Ramos (cell line): Measurements from ENCODE around the gene MAMDC4.
"Not testable (repeated sequence)": the region's sequence is repeated elsewhere in the genome, so short reads cannot be mapped to it uniquely, and the experiment has no call there.

Experiments used
- in situ Hi-C: fragments of 300-500 bp; cut with MboI; formaldehyde crosslinking; loops from one replicate; pipeline ENCODE4 v1.14.3; 2022; ENCODE audit warnings: low sequenced_read_pairs; ENCODE audit not compliant: unreplicated experiment

The MAMDC4 gene

DNA sequence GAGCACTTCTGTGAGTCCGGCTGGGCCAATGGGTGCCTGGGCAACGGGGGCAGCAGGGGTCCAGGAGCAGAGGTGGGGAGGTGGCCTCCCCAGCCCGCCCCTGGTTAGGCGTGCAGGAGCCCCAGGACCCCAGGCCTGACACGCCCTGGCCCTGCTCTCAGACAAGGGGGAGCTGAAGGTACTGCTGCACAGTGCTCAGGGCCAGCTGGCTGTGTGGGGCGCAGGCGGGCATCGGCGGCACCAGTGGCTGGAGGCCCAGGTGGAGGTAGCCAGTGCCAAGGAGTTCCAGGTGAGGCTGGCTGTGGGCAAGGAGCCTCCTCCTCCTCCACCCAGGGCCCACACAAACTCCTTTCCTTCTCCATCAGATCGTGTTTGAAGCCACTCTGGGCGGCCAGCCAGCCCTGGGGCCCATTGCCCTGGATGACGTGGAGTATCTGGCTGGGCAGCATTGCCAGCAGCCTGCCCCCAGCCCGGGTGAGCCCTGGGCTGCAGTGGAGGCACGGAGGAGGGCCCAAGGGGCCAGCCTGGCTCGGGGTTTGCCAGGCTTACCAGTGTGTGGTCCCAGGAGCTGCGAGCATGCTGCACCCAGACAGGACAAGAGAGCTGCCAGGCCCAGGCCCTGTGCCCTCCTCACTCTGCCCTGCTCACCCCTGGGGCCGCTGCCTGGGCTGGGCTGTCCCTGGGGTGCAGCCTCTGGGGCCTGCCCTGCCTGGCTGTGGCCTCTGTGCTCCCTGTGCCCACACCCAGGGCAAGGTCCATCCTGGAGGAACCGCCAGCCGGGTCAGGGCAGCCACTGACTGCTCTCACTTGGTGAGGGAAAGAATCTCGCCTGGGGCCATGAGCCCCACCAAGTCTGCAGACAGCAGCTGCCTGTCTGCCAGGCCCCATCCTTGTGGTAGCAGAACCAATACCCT, 7.0 kb downstream of the MAMDC4 start:
- in situ Hi-C loops, result no loop called here

DNA sequence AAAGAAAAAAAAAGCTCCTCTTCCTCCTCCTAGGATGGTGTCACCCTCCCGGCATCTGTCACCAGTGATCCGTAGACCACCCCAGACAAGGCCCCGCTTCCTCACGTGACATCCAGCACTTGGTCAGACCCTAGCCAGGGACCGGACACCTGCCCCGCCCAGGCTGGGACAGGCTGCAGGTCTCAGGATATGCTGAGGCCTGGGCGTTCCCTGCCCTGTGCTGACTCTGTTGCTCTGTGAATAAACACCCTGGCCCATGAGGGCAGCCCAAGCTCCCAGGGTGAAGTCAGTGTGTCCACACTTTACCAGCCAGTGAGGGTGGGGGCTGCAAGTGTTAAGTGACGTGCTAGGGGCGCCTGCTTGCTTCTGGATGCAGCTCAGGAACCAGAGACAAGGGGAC, 8.4 kb downstream of the MAMDC4 start:
- in situ Hi-C loops, result no loop called here

GRCh38 chr9:136860933-136861873, 9.1 kb downstream of the MAMDC4 start:
- in situ Hi-C loops, result no loop called here

DNA sequence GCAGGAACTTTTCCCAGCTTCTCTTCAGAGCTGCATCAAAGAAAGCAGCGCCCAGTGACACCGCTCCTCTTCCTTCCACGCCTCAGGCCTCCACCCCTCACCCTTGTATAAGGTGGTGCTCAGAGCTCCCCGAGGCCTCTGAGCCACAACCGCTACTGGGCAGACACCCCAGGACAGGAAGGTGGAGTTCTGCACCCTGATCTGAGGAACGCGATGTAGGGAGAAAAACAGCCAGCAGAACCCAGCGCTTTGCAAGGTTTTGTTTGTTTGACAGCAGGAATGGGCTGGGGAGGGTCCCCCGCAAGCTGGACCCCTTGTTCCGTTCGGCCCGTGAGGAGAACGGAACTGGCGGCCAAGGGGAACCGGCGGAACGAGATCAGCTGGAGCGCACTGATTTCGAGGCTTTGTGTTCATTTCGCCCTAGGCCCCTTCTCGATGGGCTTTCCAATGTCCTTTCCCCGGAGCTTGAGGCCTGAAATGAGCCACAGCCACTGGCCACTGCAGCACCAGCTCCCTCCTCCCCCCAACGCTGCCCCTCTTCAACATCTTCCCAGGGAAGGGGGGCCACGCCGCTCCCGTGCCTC, 9.8 kb downstream of the MAMDC4 start:
- in situ Hi-C loops, result no loop called here

GRCh38 chr9:136862849-136863622, 10.9 kb downstream of the MAMDC4 start:
- in situ Hi-C loops, result no loop called here

- in situ Hi-C loops, result no loop called here
Measured at GRCh38 chr9:136863623-136864273, 11.6 kb downstream of the MAMDC4 start.

DNA sequence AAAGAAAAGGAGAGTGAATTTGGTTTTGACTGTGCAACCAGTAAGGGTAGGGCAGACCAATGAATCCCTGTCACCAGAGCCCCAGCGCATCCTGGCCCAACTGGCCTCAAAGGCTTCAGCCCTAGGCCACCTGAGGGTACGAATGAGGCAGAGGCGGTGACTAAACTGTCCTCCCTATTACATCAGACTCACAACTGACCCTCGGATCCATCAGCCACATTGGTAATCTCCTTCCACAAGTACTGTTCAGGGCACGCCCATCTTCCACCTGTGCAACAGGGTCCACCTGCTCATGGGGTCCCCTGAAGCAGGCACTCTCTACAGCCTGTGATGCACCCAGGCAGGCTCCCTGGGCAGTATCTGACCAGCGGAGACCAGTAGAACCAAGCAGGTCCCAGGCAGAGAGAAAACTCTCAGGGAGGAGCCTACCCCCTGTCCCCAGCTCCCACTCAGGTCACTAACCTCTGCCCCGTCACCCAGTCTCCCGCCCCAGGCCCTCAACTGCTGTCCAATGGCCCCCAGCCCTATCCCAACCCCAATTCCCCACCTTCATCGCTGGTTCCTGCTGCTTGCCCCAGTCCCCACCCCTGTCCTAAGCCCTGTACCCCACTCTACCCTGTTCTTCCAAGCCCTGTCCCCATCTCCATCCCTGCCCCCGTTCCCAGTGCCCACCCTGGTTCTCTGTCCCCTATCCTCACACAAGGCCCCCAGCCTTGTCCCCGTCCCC, 13.1 kb downstream of the MAMDC4 start:
- in situ Hi-C loops, result no loop called here

GRCh38 chr9:136865768-136866103, 13.6 kb downstream of the MAMDC4 start:
- in situ Hi-C loops, result no loop called here

DNA sequence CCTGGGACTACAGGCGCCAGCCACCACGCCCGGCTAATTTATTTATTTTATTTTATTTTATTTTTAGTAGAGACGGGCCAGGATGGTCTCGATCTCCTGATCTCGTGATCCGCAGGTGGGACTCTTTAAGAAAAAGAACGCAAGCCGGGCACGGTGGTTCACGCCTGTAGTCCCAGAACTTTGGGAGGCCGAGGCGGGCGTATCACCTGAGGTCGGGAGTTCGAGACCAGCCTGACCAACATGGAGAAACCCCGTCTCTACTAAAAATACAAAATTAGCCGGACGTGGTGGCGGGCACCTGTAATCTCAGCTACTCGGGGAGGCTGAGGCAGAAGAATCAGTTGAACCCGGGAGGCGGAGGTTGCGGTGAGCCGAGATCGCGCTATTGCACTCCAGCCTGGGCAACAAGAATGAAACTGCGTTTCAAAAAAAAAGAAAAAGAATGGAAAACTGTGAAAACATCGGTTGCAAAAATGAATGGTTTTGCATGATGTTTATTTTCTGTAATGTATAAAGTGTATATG, 14.8 kb downstream of the MAMDC4 start:
- in situ Hi-C loops, result not testable (repeated sequence)

GRCh38 chr9:136867480-136867879, 15.3 kb downstream of the MAMDC4 start:
- in situ Hi-C loops, result no loop called here

DNA sequence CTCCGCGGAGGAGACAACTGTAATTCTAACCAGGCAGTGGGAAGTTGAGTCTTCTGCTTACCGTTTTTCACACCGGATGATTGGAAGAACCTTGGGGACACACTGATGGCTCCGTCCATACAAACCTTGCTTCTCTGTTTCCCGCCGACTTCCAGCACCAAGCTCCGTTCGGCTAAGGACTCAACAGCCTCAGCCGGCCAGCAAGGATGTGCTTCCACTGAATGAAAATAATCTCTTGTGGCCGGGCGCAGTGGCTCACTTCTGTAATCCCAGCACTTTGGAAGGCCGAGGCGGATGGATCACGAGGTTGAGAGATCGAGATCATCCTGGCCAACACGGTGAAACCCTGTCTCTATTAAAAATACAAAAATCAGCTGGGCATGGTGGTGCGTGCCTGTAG, 15.8 kb downstream of the MAMDC4 start:
- in situ Hi-C loops, result no loop called here

- in situ Hi-C loops, result no loop called here
Measured at GRCh38 chr9:136868644-136869043, 16.5 kb downstream of the MAMDC4 start.

GRCh38 chr9:136869611-136870010, 17.5 kb downstream of the MAMDC4 start:
- in situ Hi-C loops, result not testable (repeated sequence)

GRCh38 chr9:136875155-136875554, 23.0 kb downstream of the MAMDC4 start:
- in situ Hi-C loops, result no loop called here

DNA sequence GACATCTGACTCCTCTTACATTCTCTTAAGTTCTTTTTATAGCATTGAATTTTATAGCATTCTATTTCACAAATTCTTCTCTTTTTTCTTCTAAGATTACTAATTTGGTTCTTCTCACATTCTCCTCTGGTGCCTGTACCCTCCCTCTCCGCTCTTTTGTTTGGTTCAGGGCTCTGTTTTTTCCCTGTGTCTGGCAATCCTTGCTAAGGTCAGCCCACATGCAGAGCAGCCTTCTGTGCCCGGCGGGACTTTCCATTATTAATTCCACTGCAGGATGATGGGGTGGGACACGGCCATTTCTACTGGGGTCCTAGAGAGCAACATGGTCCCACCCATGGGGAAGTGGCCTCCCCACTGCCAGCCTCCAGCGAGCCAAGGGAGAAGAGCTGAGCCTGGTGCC, 24.3 kb downstream of the MAMDC4 start:
- in situ Hi-C loops, result no loop called here

GRCh38 chr9:136880651-136881050, 28.5 kb downstream of the MAMDC4 start:
- in situ Hi-C loops, result no loop called here

DNA sequence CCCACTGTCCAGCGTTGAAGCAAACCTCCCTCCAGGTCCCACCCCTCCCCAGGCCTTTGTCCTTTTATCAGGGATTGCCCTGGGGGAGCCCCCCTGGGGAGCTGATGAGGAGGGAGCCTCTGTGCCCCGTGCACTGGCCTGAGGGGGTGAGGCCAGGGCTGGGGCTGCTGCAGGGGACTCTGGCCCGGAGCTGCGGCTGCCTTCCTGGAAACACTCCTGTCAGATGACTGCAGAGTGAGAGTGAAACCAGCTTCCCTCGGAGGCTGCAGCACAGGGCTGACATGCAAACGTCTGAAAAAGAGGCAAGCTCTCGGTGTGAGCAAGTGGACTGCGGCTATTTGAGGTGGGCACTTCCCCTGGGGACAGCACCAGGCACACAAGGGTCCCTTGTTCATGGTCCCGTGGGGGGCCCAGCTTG, 29.6 kb downstream of the MAMDC4 start:
- in situ Hi-C loops, result no loop called here

GRCh38 chr9:136882109-136882946, 30.2 kb downstream of the MAMDC4 start:
- in situ Hi-C loops, result no loop called here
